Glomerular visceral epithelial cell (primary cell): Measurements from ENCODE around the gene NDUFV3.
"Not testable (repeated sequence)": the region's sequence is repeated elsewhere in the genome, so short reads cannot be mapped to it uniquely, and the experiment has no call there.

Experiments used
- DNase-seq: peaks from one replicate; pipeline ENCODE4 v3.0.0-alpha.2; 2016; ENCODE audit errors: extremely low spot score

Gene NDUFV3

GRCh38 chr21:42855937-42856335 lies 37.2 kb upstream of the NDUFV3 start:
- no peak for DNase-seq

GRCh38 chr21:42857216-42857615 lies 35.9 kb upstream of the NDUFV3 start:
- no peak for DNase-seq

- DNase-seq, result no peak
Measured at GRCh38 chr21:42858185-42858847, 34.8 kb upstream of the NDUFV3 start.

GRCh38 chr21:42858957-42859890 lies 33.9 kb upstream of the NDUFV3 start:
- DNase-seq, result no peak

GRCh38 chr21:42859891-42860230 lies 33.2 kb upstream of the NDUFV3 start:
- no peak for DNase-seq

- no peak for DNase-seq
Measured at GRCh38 chr21:42860345-42860744, 32.8 kb upstream of the NDUFV3 start.

- DNase-seq, result no peak
Measured at GRCh38 chr21:42861311-42861847, 31.7 kb upstream of the NDUFV3 start.

GRCh38 chr21:42861848-42862400 lies 31.2 kb upstream of the NDUFV3 start:
- DNase-seq, result no peak

- no peak for DNase-seq
Measured at GRCh38 chr21:42862774-42863503, 30.2 kb upstream of the NDUFV3 start.

- no peak for DNase-seq
Measured at GRCh38 chr21:42863504-42863870, 29.6 kb upstream of the NDUFV3 start.

- DNase-seq, result no peak
Measured at GRCh38 chr21:42864286-42864685, 28.8 kb upstream of the NDUFV3 start.

- no peak for DNase-seq
Measured at GRCh38 chr21:42864815-42865775, 28.0 kb upstream of the NDUFV3 start.

GRCh38 chr21:42865776-42866160 lies 27.3 kb upstream of the NDUFV3 start:
- no peak for DNase-seq

- no peak for DNase-seq
Measured at GRCh38 chr21:42868196-42868595, 24.9 kb upstream of the NDUFV3 start.

GRCh38 chr21:42873096-42873495 lies 20.0 kb upstream of the NDUFV3 start:
- no peak for DNase-seq

GRCh38 chr21:42875811-42876210 lies 17.3 kb upstream of the NDUFV3 start:
- not testable (repeated sequence) for DNase-seq

- no peak for DNase-seq
Measured at GRCh38 chr21:42878678-42878992, 14.5 kb upstream of the NDUFV3 start.

GRCh38 chr21:42878993-42879787 lies 13.9 kb upstream of the NDUFV3 start, which contains the start of gene WDR4:
Gene WDR4, minus strand, starts transcription at chr21:42879539. Its CDS starts 44 bp downstream, at chr21:42879495.
- peak; percentile 98 for DNase-seq

- no peak for DNase-seq
Measured at GRCh38 chr21:42880352-42880751, 12.8 kb upstream of the NDUFV3 start.

GRCh38 chr21:42883921-42884320 lies 9.2 kb upstream of the NDUFV3 start:
- DNase-seq, result no peak
